NCI-H526 (cell line): ENCODE data around the gene TMEM163.

Experiments
- DNase-seq, 2 experiments: peaks; one replicate each; lab custom pipeline; 2025; lab: John Stamatoyannopoulos, UW

Gene TMEM163

DNA sequence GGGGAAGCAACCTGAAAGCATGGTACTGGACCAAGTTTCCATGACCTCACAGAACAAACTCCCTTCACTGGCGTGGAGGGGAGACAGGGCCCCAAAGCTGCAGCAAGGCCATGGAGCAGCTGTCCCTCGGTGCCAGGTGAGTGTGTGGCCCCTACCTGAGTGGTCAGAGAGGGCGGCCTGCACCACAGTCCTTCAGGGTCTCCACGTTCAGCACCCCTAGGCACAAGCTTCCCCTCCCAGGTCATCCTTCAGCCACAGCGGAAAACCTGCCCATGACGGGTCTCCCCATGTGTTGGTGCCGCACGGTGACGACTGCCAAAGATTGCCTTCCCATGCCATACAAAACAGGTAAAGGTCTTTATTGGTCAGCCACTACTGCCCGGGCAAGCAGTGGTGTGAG, 263.4 kb downstream of the TMEM163 start:
- DNase-seq, result no peak

GRCh38 chr2:134454931-134455330, 263.9 kb downstream of the TMEM163 start:
- DNase-seq, result peak; percentile 67 to 85

DNA sequence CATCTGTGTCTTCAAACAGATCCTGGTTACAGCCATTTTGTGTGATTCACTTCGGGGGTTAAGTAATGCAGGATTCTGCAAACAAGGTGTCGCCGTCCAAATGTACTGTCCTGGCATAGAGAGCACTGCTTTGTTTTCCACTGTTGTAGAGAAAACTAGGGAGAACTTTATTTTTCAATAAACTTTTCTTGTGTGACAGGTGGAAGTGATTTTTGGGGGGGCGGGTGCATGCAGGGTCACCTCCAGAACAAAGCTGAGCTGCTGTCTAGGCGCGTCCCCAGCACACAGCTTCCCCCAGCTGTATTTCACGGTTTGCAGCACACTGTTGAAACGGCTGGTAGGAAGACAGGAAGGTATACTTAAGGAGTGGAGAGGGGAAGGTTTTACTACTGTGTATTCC, 264.4 kb downstream of the TMEM163 start:
- peak in 1 of 2 experiments; percentile 46 for DNase-seq

GRCh38 chr2:134453973-134454372, 264.8 kb downstream of the TMEM163 start:
- DNase-seq, result peak in 1 of 2 experiments; percentile 37

DNA sequence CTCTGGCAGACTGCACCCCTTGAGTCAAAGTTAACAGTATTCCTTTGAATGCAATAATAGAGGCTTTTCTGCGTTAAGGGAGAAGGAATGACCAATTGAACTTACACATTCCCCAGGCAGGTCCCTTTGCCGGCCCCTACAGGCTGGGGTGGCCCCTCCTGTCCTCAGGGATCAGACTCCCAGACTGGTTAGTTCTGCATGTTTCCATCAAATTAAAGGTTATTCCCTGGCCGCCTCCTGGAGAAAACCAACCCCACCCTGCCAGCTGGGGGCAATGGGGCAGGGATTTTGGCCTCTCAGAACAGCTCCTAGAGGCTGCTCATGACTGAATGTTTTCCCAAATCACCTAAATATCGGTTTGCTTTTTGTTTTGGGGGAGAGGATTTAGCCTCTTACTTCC, 265.3 kb downstream of the TMEM163 start:
- DNase-seq, result no peak

DNA sequence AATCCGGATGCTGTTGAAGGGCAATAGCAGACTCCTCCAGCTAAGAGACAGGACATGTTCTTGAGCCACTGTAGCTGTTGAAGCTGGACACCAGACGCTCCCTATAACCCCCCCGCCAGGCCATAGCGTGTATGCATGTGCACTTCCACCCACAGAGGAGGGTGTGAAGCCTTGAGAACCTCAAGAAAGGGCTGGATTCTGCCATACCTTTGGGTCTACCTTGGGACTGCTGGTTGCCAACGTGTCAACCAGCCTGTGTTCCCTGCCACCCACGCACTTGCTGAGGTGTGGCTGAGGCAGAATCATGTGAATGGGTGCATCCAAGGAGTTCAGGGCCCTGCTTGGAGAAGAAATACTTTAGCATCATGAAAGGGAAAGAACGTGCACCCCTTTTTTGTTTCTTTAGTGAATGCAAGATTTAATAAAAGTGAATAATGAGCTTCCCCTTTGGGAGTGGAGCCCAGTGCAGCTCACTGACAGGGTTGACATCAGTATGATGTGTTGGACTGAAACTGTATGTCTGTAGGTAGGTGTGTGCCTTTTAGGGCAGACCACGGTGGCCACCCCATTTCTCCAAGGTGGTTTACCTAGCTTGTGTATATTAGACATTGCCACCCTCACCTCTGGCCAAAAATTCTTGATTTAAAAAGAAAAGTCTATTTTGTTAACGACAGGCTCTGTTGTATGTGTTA, 266.6 kb downstream of the TMEM163 start:
- no peak for DNase-seq

DNA sequence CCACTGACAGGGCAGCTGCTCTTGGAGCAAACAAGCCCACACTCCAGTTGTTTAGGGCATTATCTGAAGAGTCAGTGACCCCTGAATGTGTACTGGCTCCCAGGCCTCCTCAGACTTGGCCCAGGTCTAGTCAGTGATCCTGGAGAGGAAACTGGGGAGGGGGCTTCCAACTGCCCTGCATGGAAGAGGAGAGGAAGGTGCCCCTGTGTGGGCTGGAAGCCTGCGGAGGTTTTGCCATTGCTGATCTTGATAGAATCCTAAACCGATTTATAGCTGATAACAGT, 267.5 kb downstream of the TMEM163 start:
- DNase-seq, result no peak

GRCh38 chr2:134449751-134450513, 268.9 kb downstream of the TMEM163 start:
- DNase-seq, result no peak

- DNase-seq, result no peak
These were observed 269.6 kb downstream of the TMEM163 start for GRCh38 chr2:134449157-134449556.

DNA sequence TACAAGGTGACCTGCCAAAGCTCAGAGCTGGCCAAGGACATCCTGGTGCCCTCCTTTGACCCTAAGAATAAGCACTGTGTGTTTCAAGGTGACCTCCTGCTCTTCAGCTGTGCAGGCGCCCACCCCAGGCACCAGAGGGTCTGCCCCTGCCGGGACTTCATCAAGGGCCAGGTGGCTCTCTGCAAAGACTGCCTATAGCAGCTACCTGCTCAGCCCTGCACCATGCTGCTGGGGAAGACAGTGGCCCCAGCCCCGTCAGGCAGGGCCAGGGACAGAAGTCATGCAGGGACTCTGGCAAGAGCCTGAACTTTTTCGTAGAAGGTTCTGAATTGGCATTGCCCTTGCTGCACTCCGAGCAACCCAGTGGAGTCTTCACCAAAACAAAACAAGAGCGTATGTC, 270.1 kb downstream of the TMEM163 start:
- no peak for DNase-seq

- DNase-seq, result no peak
These were observed 271.1 kb downstream of the TMEM163 start for GRCh38 chr2:134447669-134448068.

DNA sequence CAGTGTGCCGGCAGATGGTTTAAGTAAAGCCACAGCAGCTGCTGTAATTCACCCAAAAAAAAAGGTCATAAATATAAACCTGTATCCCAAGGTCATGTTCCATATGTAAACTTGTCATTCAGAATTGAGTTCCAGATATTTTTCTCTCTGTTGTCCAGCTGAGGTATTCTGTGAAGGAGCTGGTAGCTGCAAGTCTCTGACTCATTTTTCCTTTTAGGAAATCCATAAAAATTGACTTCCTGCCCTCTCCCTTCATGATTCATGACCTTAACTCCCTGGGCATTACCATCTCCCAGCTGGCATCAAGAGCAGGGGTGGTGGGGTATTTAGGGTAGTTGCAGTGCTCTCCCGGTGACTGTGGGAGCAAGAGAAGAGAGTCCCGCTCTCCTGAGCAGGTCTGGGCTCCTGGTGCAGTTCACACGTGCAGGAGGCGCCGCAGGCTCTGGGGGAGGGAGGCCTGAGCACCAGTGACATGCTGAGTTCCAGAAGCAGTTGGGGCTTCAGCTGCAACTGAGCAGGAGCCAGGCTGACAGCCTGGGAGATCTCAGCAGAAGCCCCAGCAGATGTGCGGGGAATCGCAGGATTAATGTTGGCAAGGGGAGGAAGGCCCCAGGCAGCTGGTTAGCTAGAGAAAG, 272.3 kb downstream of the TMEM163 start:
- no peak for DNase-seq

GRCh38 chr2:134445985-134446382, 272.8 kb downstream of the TMEM163 start:
- no peak for DNase-seq

DNA sequence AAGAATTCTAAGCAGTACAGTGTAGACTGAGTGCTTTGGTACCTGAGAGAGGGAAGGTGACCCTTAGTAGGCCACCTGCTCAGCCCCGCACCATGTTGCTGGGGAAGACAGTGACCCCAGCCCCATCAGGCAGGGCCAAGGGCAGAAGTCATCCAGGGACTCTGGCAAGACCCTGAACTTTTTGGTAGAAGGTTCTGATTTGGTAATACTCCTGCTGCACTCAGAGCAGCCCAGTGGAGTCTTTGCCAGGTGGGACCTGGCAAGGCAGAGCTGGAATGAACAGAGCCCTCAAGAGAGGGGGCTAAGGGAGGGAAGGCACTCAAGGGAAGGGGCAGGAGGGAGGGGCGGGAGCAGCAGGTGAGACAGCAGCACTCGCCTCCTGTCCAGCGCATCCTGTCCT, 273.7 kb downstream of the TMEM163 start:
- DNase-seq, result no peak

- DNase-seq, result no peak
These were observed 274.9 kb downstream of the TMEM163 start for GRCh38 chr2:134443814-134444480.

- DNase-seq, result no peak
These were observed 277.5 kb downstream of the TMEM163 start for GRCh38 chr2:134441153-134441863.

GRCh38 chr2:134440336-134440909, 278.4 kb downstream of the TMEM163 start:
- DNase-seq, result no peak

- no peak for DNase-seq
These were observed 280.4 kb downstream of the TMEM163 start for GRCh38 chr2:134438371-134438770.

DNA sequence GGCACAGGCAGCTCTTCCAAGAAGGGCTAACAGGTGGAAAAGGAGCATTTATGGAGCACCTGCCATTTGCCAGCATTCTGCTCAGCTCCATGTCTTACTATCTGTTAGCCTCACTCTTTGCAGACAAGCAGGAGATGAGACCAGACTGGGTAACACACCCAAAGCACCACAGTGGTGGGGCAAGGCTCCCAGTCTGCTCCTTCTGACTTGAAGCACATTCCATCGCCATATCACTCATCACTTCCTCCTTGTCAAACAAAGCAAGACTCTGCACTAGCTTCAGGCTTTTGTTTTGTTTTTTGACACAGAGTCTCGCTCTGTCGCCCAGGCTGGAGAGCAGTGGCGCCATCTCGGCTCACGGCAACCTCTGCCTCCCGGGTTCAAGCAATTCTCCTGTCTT, 282.1 kb downstream of the TMEM163 start:
- no peak for DNase-seq

GRCh38 chr2:134435936-134436335, 282.9 kb downstream of the TMEM163 start:
- DNase-seq, result no peak

DNA sequence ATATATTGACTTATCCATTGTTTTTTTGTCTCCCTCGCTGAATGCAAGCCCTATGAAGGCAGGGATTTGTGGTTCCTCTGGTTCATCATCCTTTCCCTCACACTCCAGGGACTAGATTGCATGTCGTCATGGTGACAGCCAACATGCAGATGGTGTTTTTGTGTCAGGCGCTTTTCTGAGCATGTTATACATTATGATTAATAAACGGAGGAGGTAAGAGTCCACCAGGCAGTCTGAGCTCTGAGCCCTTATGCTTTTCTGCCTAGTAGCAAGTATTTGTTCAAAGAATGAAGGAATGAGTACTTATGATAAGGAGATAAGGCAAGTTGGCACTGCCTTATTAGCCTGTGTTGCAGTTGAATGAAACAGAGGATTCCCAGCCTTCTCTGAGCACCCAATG, 283.3 kb downstream of the TMEM163 start:
- DNase-seq, result no peak

DNA sequence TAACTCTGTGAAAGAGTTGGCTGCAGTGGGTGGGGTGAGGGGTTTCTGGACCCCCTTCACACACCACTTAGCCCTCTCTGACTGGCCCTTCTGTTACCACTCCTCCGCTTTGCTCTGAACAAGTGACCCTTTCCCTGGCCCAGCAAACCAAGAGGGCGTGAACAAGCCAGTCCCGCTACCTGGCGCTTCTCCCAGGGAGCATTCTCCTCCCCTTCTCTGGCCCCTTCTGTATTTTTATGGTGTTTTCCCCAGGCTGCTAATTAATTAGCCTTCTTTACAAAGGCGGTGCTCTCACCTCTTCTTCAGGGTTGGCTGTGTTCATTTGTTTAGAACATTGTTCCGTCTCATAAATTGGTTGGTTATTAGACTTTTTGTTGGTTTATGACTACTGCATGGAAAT, 284.8 kb downstream of the TMEM163 start:
- no peak for DNase-seq
